Activated naive CD4-positive, alpha-beta T cell treated with anti-CD3 and anti-CD28 coated beads, Interleukin-2, amount 50 U/mL, for 72 hours (primary cell): ENCODE measurements around the gene SSBP3. TPM values are rescaled to one million over a fixed set of nuclear protein-coding genes. Genes with fewer than 3 reads are reported as not detected.

ENCODE experiments used
- ATAC-seq, 2 donors: fragments of 150-1000 bp; cut with Tn5 transposase; 2 replicates each; pipeline ENCODE4 v1.10.0; 2021; ENCODE audit warnings: mild to moderate bottlenecking in 2 of 2, moderate library complexity in 2 of 2
- DNase-seq, 2 donors: peaks; one replicate each; pipeline ENCODE4 v3.0.0; 2021 to 2022; ENCODE audit warnings: low spot score in 2 of 2
- H3K27ac Mint-ChIP-seq, 2 donors: one replicate each; pipeline ENCODE4 v1.8.0; 2022; ENCODE audit warnings: mild to moderate bottlenecking in 2 of 2, mixed read lengths in 2 of 2
- H3K36me3 Mint-ChIP-seq, 2 donors: one replicate each; pipeline ENCODE4 v1.8.0; 2022; ENCODE audit warnings: mixed read lengths in 2 of 2
- H3K9me3 Mint-ChIP-seq, 2 donors: one replicate each; pipeline ENCODE4 v1.8.0; 2022; ENCODE audit warnings: mixed read lengths in 2 of 2
- total RNA-seq, 2 donors: library from RNA; stranded (reverse); gene quantifications; one replicate each; pipeline ENCODE4 v1.2.3, GENCODE V29; 2022

Gene SSBP3
- total RNA-seq, 2 donors from 2014 or later, result 66.1 to 80.4 TPM

DNA sequence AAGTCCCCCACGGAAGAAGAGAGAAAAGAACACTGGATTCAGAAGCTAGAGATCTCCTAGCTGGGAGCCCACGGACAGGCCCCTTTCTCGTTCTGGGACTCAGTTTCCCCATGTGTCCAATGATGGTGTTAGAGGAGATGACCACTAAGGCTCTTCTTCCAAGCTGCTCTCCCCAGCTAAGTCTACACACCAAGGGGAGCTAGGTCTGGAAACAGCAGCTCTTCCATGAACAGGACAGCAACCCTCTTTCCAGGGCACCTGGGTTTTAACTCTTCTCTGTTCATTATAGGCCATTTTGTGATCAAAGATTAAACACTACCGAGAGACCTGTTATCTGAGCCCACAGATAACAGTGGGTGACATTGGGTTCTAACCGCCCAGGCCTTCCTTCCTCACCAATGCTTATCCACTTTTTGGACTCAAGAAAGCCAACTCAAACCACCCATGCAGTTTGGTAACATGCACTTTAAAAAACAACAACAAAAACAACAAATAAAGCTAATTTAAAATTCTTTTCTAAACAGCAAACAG lies 120.3 kb downstream of the SSBP3 start:
- Mint-ChIP-seq H3K36me3 (peaks cover 0 to 5% of the 10 kb centered on the region in 2 donors), H3K9me3 (no peaks in the 10 kb centered on the region), H3K27ac (peak overlapping the region; percentile 84 to 97)
- DNase-seq (no peak), ATAC-seq (no peak)

GRCh38 chr1:54284781-54285529 lies 121.2 kb downstream of the SSBP3 start:
- H3K36me3 Mint-ChIP-seq, result peaks cover 7 to 11% of the 10 kb centered on the region in 2 donors
- peak overlapping the region; percentile 84 to 97 for H3K27ac Mint-ChIP-seq
- peak; percentile 36 to 43 for ATAC-seq
- peak in 1 of 2 donors; percentile 48 for DNase-seq
- H3K9me3 Mint-ChIP-seq, result no peaks in the 10 kb centered on the region

GRCh38 chr1:54283635-54284385 lies 122.4 kb downstream of the SSBP3 start:
- Mint-ChIP-seq H3K9me3 (no peaks in the 10 kb centered on the region), H3K36me3 (peaks cover 8 to 16% of the 10 kb centered on the region in 2 donors), H3K27ac (peak overlapping the region; percentile 73 to 74)
- DNase-seq (no peak), ATAC-seq (no peak)

DNA sequence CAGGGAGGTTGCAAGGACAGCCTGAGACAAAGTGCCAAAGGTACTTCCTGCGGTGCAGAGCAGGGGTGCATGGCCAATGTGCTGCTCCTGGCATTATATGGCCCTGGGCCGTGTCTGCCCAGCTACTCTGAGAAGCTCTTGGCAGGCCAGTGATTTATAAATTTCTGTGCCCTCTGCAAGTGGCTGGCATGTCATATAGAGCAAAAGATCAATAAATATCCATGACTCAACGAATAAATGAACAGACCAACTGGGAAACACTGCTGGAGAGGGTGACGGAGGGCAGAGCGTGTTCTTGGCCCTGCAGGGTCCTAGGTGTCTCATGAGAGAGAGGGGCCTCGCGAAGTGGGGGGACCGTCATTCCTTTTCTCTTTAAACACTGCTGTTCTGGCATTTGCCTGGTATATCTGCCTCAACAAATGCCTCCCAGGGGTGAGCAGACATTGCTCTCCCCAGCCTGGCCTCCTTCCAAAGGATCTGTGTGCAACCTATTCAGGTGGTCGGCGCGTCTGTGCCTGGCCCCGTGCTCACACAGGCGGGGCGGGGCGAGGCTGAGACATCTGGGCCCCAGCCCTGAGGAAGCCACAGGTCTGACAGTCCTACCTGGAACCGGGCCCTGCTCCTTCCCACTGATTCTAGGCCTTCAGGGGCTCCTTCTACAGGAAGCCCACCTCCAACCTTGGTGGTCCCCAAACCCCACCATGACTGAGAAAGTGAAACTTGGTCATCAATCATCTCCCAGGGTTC lies 123.9 kb downstream of the SSBP3 start:
- H3K27ac Mint-ChIP-seq, result peak overlapping the region; percentile 73 to 74

GRCh38 chr1:54280651-54281050 lies 125.5 kb downstream of the SSBP3 start:
- Mint-ChIP-seq H3K9me3 (no peaks in the 10 kb centered on the region), H3K36me3 (peaks cover 8 to 22% of the 10 kb centered on the region in 2 donors), H3K27ac (peak overlapping the region; percentile 80 to 97)
- peak; percentile 28 to 34 for ATAC-seq
- DNase-seq, result no peak

More for the DNA sequence above, 123.9 kb downstream of the SSBP3 start:
- H3K36me3 Mint-ChIP-seq, result peaks cover 8 to 19% of the 10 kb centered on the region in 2 donors
- no peaks in the 10 kb centered on the region for H3K9me3 Mint-ChIP-seq
- ATAC-seq, result no peak
- DNase-seq, result no peak

GRCh38 chr1:54279457-54279856 lies 126.7 kb downstream of the SSBP3 start:
- Mint-ChIP-seq H3K36me3 (peaks cover 8 to 22% of the 10 kb centered on the region in 2 donors), H3K9me3 (no peaks in the 10 kb centered on the region), H3K27ac (peak overlapping the region in 1 of 2 donors; percentile 80)
- ATAC-seq (no peak), DNase-seq (no peak)

- no peak overlapping the region for H3K27ac Mint-ChIP-seq
- DNase-seq (no peak), ATAC-seq (no peak)
- H3K9me3 Mint-ChIP-seq, result no peaks in the 10 kb centered on the region
- H3K36me3 Mint-ChIP-seq, result peaks cover 8 to 22% of the 10 kb centered on the region in 2 donors
These were observed 127.2 kb downstream of the SSBP3 start for GRCh38 chr1:54278941-54279422.

DNA sequence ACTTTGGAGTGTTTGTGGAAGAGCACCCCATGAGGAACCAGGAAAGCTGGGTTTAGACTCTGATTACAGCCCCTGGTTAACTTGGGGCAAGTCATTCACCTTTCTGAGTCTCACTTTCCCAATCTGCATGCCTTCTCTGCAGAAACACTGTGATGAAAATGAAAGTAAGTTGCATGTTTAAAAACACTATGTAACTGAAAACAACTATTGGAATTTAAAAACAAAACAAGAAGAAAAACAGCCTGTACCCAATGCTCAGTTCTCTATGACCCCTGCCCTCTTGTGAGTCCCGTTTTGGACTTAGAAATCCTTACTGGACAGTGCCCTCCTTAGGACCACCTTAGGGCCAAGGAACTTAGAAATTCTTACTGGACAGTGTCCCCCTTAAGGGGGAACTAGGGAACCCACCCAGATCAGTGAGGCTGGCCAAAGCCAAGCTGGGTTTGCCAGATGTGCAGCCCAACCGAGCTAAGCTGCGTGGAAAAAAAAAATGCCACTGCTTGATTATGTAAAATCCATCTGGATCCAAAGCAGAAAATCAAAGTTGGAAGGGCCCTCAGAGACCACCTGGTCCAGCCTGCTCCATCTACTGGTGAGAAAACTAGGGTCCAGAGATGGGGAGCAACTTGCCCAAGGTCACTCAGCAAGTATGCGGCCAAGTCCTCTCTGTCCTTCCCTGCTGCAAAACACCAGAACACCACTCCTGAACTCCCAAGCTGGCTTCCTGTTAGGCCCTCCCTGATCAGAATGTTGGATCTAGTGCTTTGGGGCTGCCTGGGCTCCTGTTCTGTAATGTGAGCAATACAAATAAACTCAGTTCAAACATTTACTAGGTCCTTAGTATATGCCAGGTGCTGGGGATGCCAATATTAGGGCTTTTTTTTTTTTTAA lies 128.5 kb downstream of the SSBP3 start:
- no peaks in the 10 kb centered on the region for H3K9me3 Mint-ChIP-seq
- peaks cover 8 to 22% of the 10 kb centered on the region in 2 donors for H3K36me3 Mint-ChIP-seq
- no peak for DNase-seq
- peak; percentile 26 to 32 for ATAC-seq
- H3K27ac Mint-ChIP-seq, result peak overlapping the region; percentile 67 to 95

DNA sequence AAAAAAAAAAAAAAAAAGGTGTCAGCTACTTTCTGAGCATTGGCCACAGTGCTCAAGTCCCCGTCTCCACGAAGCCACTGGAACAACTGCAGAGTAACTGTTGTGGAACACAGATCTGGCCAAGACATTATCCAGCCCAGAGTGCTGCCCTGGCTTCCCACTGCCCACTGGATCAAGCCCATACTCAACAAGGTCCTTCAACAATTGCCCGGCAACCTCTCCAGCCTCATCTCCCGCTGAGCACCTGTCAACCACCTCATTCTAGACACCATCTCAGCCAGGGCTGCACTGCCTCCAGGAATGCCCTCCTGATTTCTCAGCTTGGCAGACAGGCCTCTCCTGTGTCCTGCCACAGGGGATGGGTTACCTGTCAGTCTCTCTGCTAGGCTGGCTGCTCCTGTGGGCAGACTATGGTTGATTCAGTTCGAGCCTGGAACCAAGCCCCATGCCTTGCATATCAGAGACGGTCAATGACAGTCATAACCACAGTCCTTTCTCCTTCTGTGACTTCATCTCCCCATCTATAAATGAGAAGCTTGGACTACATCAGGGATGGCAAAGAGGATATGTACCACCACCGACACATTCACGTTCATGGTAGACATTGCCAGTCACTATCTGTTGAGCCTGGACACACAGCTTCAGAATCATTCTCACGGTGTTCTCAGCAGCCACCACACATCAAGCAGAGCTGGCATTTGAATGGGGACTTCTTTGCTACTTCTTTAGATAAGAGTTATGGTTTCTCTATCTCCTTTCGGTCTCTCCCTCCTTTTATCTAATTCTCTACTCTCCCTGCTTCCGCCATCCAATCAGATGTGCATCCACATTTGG lies 129.4 kb downstream of the SSBP3 start:
- peak in 1 of 2 donors; percentile 59 for ATAC-seq
- peak overlapping the region; percentile 67 to 95 for H3K27ac Mint-ChIP-seq
- peaks cover 8 to 22% of the 10 kb centered on the region in 2 donors for H3K36me3 Mint-ChIP-seq
- no peaks in the 10 kb centered on the region for H3K9me3 Mint-ChIP-seq
- DNase-seq, result no peak

GRCh38 chr1:54275349-54275748 lies 130.8 kb downstream of the SSBP3 start:
- Mint-ChIP-seq H3K9me3 (no peaks in the 10 kb centered on the region), H3K36me3 (peaks cover 6 to 19% of the 10 kb centered on the region in 2 donors), H3K27ac (peak overlapping the region; percentile 76 to 77)
- DNase-seq, result no peak
- no peak for ATAC-seq

- peak overlapping the region; percentile 76 to 77 for H3K27ac Mint-ChIP-seq
- H3K9me3 Mint-ChIP-seq, result no peaks in the 10 kb centered on the region
- peaks cover under 1 to 15% of the 10 kb centered on the region in 2 donors for H3K36me3 Mint-ChIP-seq
- ATAC-seq, result no peak
- DNase-seq, result no peak
These were observed 131.3 kb downstream of the SSBP3 start for GRCh38 chr1:54274881-54275280.

DNA sequence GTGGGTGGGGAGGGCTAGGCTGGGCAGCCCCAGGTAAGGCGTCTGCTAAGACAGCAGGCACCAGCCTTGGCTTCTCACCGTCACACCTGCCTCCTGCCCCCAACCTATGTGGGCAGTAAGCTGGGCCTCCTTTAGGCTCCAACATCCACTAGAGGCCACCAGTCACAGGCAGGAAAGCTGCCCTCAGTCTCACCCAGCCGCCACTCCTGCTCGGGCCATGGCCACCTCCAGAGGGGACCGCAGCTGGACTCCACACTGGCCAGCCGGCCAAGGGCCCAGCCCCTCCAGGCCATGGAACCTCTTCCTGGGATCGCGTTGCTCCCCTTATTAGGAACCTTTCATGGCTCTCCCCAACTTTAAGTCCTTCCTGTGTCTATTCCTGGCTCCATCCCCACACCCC lies 131.7 kb downstream of the SSBP3 start:
- ATAC-seq (no peak), DNase-seq (no peak)
- H3K36me3 Mint-ChIP-seq, result peaks cover 0 to 11% of the 10 kb centered on the region in 2 donors
- H3K27ac Mint-ChIP-seq, result peak overlapping the region; percentile 76 to 77
- no peaks in the 10 kb centered on the region for H3K9me3 Mint-ChIP-seq

DNA sequence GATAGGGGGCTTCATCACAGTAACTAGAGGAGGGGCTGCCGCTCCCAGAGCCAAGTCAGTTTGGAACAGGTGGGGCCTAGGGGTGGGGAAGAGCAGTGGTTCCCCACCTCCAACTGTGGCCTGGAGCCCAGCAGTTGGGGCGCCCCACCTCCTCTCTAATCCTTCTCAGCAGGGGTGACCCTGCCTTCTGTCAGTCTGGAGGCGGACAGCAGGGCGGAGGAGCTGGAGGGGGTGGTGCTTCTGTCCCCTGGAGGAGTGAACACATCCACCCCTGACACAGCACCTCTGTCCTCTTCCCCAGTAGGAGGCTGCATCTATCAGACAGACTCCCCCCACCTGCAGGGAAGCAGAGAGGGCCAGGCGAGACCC lies 132.4 kb downstream of the SSBP3 start:
- Mint-ChIP-seq H3K9me3 (no peaks in the 10 kb centered on the region), H3K36me3 (peaks cover 0 to 11% of the 10 kb centered on the region in 2 donors), H3K27ac (no peak overlapping the region)
- ATAC-seq (no peak), DNase-seq (no peak)

GRCh38 chr1:54273092-54273794 lies 133.0 kb downstream of the SSBP3 start:
- H3K36me3 Mint-ChIP-seq, result peaks cover 0 to 11% of the 10 kb centered on the region in 2 donors
- ATAC-seq (no peak), DNase-seq (no peak)
- H3K27ac Mint-ChIP-seq, result peak overlapping the region in 1 of 2 donors; percentile 50
- H3K9me3 Mint-ChIP-seq, result no peaks in the 10 kb centered on the region
